HG03354 (cell line): ENCODE results near the gene DAPK1.

Experiments
- ATAC-seq: cut with Tn5 transposase; IDR thresholded peaks from one replicate; pipeline ENCODE4 v1.9.1; 2021; ENCODE audit warnings: mild to moderate bottlenecking; ENCODE audit not compliant: unreplicated experiment, poor library complexity, severe bottlenecking

Gene DAPK1

GRCh38 chr9:87653941-87654340 is 156.3 kb downstream of the DAPK1 start:
- ATAC-seq: no peak

DNA sequence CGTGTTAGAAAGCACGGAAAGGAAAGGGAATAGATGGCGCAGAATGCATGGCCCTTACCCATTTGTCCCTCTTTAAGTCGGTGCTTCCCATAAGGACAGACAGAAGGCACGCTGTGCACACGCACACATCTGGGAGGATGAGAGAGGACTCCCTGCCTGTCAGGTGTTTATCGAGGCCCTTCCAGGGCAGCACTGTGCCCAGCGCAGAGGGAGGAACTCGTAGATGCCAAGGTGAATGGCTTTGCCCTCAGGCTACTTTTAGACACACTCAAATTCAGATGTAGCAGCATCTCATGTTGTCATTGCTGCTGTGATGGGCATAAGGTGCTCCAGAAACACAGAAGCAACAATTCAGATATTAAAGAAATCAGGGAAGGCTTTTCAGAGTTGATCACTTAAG is 158.1 kb downstream of the DAPK1 start:
- no peak for ATAC-seq

GRCh38 chr9:87656485-87656884 is 158.8 kb downstream of the DAPK1 start:
- ATAC-seq: no peak

DNA sequence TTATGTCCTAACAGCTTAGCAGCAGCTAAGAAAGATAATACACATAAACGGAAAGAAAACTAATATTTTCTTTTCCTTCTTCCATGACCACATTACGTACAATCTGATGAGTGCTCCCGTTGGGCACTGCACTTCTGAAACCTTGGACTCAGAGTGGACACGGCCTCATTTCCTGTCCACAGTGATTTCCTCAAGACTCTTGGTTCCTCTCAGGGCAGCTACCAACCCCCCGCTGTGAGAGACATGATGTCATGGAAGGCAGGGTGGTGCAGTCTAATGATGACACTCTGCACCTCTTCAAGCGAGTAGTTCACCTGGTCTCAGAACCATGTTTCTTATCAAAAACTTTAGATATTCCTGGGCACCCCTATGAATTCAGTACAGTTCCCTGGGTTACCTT is 159.5 kb downstream of the DAPK1 start:
- ATAC-seq: no peak

GRCh38 chr9:87657893-87658292 is 160.2 kb downstream of the DAPK1 start:
- no peak for ATAC-seq

DNA sequence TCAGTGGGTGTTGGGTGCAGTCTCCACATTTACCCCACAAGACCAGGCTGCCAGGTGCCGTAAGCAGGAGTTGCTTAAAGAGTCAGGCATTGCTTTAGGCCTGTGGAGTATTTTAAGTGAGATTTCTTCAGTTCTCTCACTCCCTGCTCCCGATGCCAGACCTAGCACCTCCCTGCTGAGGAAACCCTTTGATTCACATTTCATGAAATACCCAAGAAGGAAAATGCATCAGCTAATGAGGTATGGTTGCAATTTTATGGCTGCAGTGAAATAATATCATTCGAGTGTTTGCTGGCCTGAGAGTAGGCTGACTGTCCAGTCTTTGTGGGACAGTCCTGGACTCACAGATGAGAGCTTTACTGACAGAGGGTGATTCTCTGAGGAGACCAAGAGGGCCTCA is 160.8 kb downstream of the DAPK1 start:
- no peak for ATAC-seq

DNA sequence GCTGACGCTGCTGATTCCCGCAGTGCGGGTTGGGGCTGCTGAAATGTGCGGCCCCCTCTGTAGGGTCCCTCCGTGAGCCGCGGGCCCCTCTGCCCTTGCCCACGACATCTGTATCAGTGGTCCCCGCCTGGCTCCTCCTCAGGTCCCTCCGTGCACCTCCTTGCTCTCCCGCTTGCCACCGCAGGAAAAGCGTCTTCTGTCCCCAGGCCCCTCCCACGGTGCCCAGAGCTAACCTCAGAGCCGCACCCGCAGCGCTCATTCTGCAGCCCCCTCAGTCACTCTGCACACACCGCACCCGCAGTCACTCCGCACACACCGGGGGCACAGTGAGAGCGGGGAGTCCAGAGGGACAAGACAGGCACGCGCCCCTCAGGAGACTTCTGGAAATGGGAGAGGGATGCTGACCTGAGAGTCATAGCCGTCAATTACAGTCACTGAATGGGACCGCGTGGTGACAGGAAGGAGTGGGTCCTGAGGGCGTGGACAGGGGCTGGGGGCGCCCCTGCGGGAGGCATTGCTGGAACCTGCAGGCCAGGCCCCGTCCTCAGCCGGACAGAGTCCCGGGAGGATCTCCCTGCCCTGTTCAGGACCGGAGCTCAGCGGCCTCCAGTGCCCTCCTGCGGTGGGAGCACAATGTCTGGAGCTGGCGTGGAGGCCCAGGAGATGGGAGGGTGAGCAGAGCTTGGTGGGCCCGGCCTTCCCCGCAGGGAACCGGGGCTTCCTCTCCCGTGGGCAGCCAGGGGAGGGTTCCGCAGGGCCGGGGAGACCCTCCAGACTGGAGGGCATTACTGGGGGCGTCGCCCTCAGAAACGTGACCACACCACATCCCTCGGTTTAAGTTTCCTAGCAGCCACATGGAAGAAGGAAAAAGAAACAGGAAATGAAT is 162.1 kb downstream of the DAPK1 start:
- no peak for ATAC-seq

DNA sequence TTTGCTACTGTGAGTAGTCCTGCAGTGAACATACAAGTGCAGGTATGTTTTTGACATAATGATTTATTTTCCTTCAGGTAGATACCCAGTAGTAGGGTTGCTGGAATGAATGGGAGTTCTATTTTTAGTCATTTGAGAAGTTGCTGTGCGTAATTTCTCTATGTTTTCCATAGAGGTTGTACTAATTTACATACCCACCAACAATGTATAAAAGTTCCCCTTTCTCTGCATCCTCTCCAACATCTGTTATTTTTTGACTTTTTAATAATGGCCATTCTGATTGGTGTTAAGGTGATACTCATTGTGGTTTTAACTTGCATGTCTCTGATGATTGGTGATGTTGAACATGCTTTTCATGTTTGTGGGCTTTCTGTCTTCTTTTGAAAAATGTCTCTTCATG is 163.6 kb downstream of the DAPK1 start:
- ATAC-seq: no peak

GRCh38 chr9:87662808-87663528 is 165.3 kb downstream of the DAPK1 start:
- no peak for ATAC-seq

DNA sequence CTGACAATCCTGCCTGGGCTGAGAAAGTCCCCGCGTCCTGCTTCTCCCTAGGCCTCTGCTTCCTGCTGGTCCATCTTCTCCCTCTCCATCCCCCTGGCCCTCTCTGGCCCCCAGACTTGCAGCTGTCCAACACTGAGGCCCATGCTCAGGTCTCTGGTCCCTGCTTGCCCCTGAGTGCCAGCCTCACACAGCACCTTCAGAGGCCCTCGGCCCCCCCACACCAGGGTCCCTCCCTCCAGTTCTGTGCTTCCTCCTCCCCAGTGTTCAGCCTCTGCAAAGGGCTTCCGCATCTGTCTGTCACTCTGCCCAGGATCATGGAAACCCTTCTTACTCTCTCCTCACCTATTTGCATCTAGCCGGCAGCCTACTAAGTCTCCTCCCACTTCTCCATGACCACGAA is 165.9 kb downstream of the DAPK1 start:
- ATAC-seq: no peak

DNA sequence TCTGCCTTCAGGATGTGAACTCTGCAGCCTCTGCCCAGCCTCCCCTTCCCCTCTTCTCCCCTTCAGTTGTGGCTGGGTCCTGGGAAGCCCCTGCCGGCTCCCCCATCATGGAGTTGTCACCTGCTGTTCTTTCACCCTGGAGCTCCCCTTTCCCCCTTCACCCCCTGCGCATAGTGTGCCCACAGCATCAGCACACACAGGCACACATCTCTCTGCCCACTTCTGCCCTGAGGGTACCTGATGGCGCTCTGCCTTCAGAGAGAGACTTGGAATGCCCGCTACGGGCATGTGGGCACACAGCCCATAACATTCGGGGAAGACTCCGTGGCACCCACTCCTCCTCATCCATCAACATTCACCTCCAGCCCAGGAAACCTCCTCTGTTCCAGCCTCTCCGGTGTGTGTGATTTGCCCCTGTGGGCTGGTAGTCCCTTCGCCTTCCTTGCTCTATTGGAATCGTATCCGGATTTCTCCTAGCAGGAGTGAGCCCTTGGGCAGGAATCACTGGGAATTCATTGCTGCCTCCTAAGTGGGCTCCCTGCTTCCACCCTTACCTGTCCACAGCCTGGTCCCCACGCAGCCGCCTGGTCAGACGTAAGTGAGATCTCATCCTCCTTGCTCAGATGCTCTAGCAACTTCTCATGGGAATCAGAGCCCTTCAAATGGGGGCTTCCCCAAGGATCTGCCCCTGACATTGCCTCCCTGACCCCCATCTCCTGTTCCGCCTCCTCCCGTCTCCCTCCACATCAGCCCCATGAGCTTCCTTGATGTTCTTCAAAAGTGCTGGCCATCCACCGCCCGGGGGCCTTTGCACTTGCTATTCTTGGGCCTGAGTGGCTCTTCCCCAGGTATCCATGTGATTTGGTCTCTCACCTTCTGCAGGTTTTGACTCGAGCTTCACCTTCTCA is 166.7 kb downstream of the DAPK1 start:
- ATAC-seq: no peak

GRCh38 chr9:87665505-87665904 is 167.8 kb downstream of the DAPK1 start:
- ATAC-seq: no peak

GRCh38 chr9:87667164-87667738 is 169.6 kb downstream of the DAPK1 start:
- ATAC-seq: no peak

DNA sequence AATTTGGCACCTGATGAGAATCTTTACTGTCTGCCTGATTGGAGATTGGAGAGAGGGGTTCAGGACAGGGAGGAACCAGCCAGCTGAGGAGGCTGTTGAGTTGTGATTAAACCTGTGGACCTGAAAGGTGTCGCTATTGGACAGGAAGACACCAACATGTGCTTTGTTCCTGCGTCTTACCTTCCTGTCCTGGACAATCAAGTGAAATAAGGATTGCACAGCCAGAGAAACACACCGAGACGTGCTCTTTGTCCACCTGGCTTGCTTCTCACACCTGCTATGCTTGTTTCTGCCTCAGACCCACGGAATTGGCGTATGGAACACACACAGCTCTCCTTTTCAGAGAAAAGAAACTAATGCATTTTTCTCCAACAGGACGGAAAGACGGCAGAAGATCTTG is 170.6 kb downstream of the DAPK1 start:
- ATAC-seq: no peak

GRCh38 chr9:87668722-87669121 is 171.1 kb downstream of the DAPK1 start:
- no peak for ATAC-seq

- ATAC-seq: no peak
These were observed 173.1 kb downstream of the DAPK1 start for GRCh38 chr9:87670572-87671264.

DNA sequence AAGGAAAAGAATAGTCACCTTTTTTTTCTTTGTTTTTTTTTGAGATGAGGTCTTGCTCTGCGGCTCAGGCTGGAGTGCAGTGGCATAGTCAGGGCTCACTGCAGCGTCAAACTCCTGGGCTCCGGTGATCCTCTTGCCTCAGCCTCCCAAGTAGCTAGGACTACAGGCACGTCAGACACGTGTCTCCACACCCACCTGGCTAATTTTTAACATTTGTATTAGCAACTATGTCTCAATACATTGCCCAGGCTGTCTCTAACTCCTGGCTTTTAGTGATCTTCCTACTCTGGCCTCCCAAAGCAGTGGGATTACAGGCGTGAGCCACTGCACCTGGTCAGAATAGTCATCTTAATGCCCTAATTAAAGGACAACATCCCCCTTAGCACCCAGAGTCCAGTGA is 173.8 kb downstream of the DAPK1 start:
- ATAC-seq: no peak

DNA sequence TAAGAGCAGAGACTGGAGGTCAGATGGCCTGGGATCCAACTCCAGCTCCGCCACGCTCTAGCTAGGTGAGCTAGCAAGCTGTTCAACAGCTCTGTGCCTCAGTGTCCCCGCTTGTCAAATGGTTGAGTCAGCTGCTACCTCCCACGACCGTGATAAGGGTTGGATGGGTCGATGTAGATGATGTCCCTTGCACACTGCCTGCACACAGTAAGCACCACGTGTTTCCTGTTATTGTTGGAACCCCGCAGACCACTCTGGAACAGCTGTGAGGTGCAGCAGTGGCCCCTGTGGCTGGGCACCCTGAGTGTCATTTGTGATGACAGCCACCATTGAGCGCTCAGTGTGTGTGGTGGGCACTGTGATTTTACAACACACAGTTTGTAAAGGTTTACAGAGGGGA is 174.3 kb downstream of the DAPK1 start:
- no peak for ATAC-seq

DNA sequence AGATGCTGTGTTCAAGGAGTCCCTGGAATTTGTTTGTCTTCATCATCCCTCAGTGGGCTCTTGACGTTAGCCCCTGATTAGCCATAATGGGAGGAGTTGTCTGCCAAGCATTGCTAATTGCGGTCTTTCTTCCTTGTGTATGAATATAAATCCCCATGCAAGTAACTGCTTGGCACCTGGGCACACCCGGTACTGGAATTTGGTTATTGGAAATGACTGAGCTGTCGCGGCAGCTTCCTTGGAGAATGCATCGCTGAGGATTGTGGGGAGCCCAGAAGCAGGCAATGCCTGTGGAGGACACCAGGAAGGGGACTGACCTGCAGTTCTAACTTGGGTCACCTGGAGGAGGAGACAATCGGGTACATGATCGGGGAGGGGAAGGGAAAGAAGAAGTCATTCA is 174.9 kb downstream of the DAPK1 start:
- ATAC-seq: no peak
